GM21381 (cell line): ENCODE measurements around the gene SLC50A1.

Experiments
- ATAC-seq: cut with Tn5 transposase; IDR thresholded peaks from one replicate; pipeline ENCODE4 v1.9.1; 2021; ENCODE audit warnings: mild to moderate bottlenecking, moderate library complexity; ENCODE audit not compliant: unreplicated experiment

SLC50A1 gene, protein sequence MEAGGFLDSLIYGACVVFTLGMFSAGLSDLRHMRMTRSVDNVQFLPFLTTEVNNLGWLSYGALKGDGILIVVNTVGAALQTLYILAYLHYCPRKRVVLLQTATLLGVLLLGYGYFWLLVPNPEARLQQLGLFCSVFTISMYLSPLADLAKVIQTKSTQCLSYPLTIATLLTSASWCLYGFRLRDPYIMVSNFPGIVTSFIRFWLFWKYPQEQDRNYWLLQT

DNA sequence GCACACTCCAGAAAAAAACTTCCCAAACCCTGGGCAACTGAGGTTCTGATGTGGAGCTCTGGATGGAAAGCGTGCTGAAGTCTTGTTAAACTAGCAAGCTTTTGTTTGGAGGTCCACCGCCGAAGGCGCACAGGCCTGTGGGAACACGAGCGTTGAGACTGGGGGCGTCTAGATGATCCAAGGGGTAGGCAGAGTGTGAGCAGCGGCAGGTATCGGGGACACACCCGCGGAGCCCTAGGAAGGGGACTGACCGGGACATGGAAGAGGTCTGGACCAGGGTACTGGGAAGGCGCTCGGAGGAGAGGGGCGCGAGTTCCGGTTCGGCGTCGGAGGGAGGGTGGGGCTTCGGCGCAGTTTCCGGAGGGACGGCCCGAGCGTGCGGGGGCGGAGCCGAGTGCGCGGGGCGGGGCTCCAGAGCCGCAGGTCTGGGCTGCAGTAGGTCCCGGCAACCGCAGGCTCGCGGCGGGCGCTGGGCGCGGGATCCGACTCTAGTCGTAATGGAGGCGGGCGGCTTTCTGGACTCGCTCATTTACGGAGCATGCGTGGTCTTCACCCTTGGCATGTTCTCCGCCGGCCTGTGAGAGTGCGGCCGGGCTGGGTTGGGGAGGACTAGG, at the start of gene SLC50A1:
SLC50A1 (plus strand) TSS at position 438 of the 614 bp plus-strand sequence; CDS start at position 498, 60 bp downstream.
- peak; percentile 68 for ATAC-seq

DNA sequence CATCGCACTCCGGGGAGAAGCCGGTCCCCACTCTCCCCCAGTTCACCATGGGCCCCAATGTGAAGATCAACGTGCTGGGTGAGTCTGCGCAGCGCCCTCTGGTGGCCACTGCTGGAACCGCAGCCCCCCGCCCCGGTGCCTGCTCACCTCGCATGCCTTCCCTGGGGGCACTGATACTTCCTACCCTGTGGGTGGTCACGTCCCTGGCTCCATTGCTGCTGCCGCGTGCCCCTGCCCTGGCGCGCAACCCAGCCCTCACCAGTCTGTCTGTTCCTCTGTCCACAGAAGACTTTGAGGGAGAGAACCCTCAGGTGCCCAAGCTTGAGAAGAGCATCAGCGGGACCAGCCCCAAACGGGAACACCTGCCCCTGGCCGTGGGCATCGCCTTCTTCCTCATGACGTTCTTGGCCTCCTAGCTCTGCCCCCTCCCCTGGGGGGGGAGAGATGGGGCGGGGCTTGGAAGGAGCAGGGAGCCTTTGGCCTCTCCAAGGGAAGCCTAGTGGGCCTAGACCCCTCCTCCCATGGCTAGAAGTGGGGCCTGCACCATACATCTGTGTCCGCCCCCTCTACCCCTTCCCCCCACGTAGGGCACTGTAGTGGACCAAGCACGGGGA, 49.4 kb upstream of the SLC50A1 start:
- no peak for ATAC-seq

DNA sequence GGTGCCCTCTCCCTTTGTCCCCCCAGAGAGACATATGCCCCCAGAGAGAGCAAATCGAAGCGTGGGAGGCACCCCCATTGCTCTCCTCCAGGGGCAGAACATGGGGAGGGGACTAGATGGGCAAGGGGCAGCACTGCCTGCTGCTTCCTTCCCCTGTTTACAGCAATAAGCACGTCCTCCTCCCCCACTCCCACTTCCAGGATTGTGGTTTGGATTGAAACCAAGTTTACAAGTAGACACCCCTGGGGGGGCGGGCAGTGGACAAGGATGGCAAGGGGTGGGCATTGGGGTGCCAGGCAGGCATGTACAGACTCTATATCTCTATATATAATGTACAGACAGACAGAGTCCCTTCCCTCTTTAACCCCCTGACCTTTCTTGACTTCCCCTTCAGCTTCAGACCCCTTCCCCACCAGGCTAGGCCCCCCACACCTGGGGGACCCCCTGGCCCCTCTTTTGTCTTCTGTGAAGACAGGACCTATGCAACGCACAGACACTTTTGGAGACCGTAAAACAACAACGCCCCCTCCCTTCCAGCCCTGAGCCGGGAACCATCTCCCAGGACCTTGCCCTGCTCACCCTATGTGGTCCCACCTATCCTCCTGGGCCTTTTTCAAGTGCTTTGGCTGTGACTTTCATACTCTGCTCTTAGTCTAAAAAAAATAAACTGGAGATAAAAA, 48.7 kb upstream of the SLC50A1 start:
- no peak for ATAC-seq

DNA sequence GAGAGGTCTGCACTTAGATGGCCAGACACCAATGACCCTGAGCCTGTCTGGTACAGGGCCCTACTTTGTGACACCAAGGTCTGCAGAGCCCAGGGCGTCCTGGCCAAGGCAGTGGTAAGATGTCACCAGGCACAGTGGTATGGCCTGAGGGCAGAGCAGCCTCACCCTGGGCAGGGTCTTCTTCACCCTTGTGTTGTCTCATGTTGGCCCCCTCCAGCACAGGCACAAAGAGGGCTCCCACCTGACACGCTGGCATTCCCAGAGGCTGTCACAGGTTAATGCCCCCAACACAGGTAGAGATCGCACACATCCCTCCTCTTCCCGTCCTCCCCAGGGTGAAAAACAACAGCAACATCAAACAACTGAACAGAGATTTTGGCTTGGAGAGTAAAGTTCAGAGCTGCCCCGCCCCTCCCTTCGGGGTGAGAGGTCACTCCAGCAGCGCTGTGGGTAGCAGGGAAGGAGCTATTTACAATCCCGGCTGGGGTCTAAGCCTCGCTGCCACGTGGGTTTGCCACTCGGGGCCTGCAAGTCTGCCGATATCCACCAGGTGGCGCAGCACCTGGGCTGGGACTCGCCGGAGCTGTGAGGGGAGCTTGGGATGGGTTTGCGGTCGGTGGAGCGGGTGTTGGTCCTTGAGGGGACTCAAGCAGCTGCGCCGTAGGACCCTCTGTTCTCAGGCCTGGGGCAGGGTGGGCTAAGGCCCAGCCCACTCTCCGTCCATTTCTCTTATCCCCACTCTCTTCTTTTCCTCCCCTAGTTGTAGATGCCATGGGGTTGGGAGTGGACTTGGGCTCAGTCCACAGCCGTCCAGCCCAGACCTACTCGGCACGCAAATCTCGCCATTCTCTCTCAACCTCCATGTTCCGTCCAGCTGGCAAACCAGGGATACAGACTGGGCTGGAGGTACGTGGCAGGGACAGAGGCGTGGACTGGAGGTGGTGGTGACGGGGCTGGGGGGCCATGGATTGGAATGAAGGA, 44.3 kb upstream of the SLC50A1 start:
- ATAC-seq: no peak

DNA sequence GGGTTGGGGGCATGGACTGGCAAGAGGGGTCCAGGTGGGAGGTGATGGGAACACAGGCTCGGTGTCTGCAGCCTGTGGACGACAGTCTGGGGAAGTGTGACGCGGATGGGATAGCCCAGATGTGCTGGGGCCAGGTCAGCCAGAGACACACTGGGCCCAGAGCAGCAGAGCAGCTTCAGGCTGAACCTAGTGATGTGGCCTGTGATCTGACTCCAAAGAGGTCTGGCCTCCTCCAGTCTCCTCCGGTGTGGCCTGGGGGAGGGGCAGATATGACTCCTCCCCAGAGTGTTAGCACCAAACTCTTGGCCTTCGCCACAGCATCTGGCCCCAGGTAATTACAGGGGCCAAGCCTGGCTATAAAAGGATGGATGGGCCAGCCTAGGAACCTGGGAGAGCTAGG, 43.5 kb upstream of the SLC50A1 start:
- no peak for ATAC-seq

DNA sequence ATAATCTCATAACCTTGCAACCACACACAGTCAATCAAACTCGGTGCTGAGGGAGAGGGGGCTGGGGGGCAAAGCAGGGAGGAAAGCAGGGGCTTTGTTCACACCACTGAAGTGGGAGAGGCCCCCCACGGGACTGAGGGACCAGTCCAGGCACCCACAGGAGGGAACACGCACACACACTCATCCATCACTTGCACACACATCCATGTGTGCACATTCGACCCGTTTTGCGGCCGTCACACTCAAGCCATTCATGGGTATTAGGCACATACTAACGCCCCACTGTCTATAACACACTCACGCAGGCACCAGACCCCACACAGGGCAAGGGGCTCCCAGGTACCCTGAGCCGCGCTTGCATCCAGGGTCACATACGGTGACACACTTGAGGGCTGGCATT, 43.0 kb upstream of the SLC50A1 start:
- no peak for ATAC-seq

DNA sequence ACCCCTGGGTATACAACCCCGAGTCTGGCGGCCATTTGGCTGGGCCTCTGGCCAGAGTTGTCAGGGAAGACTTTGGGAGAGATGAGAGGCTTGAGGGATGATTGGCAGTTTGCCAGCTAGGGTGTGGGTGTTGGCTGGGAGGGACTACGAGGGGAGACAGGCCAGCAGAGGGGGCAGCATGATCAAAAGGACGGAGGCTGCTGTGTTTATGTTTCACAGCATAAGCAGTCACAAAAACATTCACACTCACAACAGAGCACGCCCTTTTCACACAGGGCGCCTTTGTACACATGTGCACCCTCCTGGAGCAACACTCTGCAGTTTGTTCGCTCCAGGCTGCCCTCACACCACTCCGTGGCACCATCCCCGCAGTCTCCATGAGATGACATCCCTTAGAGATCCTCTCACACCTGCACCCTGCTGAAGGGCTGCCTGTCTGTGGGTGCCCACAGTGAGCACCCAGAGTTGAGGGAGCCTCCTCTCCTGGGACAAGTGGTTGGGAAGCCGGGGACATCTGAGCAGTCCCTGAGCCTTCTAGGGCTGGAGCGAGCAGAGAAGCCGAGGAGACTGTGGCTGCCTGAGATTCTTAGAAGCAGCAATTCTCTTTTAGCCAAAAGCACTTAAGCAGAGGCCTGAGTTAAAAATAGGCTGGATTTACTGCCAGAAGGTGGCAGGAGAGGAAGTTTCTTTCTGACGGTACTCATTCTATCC, 41.6 kb upstream of the SLC50A1 start:
- no peak for ATAC-seq

DNA sequence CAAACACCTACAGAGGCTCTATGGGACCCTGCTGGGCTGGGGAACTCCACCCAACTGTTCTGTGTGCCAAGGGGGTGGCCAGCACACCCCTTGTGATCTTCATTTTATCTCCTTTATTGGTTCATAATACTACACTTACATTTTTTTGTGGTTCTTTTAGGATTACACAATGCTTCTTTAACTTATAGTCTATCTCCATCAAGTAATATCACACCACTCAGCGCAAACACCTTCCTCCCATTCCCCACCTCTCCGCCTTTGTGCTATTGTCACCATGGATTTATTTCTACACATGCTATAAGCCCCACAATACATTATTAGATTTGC, 41.1 kb upstream of the SLC50A1 start:
- no peak for ATAC-seq

DNA sequence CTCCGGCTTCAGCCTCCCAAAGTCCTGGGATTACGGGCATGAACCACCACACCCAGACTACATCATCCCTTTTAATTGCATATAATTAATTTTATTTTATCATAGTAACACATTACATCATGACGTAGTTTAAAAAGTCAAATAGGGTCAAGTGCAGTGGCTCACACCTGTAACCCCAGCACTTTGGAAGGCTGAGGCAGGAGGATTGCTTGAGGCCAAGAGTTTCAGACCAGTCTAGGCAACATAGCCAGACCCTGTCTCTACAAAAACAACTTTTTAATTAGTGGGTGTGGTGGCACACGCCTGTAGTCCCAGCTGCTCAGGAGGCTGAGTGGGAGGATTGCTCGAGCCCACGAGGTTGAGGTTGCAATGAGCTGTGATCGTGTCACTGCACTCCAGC, 36.3 kb upstream of the SLC50A1 start:
- no peak for ATAC-seq

DNA sequence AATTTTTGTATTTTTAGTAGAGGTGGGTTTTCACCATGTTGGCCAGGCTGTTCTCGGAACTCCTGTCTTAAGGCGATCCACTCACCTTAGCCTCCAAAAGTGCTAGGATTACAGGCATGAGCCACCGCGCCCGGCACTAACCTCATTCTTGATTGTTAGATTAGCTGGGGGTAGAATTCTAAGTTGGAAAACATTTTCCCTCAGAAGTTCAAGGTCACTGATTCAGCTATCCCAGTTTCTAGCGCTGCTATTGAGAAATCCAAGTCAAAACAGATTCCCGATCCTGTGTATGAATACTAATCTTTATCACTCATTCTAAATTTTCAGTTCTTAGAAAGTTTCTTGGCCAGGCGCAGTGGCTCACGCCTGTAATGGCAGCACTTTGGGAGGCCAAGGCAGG, 32.3 kb upstream of the SLC50A1 start:
- no peak for ATAC-seq

DNA sequence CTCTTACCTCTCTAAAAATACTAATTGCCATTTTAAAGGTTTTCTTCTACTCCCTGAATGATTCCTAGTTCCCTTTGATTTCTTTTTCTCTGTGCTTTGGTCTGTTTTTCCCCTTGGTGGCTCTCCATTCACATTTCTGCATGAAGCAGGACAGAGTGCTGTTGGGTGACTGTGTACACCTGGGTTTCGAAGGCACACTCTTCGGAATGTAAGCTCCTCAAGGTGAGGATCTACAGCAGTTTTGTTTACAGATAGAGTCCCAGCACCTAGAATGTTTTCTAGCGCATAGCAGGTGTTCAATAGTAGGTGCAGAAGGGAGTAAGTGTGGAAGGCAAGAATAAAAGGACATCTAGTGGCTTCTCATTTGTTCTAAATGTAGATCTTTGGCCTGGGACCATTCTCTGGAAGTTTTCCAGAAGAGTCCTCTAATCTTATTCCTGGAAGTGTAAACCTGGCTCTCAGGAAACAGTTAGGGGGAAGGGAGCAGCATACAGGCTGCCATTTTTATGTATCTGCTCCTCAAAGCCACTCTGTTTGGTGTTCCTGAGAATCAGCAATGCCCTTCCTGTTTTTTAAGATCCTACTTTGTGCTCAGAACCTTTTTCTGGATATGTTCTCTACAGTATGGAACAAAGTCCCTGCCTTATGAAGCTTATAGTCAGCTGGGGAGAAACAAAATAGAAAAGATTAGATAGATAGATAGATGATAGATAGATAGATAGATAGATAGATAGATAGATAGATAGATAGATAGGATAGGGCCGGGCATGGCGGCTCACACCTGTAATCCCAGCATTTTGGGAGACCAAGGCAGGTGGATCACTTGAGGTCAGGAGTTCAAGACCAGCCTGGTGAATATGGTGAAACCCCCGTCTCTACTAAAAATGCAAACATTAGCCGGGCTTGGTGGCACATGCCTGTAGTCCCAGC, 30.8 kb upstream of the SLC50A1 start:
- no peak for ATAC-seq

DNA sequence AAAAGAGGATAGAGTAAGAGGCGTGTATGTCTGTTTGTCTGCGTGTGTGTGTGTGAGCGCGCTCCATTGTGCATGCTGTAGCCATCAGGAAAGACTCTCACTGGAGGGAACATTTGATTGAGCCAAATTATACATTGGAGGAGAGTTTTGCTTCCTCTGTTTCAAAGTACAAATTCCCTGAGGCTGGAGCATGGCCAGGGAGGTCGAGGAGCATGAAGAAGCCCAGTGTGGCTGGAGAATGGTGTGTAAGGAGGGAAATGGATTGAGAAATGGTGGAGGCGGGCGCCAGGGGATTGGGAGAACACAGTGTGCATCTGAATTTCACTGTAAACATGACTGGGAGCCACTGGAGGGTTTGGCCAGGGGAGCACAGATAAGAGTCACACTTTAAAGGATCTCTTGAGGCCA, 30.0 kb upstream of the SLC50A1 start:
- no peak for ATAC-seq

DNA sequence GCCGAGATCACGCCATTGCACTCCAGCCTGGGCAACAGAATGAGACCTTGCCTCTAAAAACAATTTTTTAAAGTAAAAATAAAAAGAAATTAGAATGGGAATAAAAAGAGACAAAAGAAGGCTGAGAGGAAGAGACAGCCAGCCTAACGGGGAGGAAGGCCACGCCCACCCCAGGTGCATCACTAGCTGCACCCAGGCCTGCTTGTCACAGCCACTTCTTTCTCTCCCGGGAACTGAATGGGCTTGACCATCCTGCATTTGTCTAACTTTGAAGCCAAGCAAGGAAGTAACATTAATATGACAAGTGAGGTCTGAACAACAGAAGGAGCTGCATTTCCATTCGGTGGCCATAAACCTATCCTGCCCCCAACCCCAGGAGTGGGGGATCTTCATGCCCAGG, 28.8 kb upstream of the SLC50A1 start:
- ATAC-seq: no peak

DNA sequence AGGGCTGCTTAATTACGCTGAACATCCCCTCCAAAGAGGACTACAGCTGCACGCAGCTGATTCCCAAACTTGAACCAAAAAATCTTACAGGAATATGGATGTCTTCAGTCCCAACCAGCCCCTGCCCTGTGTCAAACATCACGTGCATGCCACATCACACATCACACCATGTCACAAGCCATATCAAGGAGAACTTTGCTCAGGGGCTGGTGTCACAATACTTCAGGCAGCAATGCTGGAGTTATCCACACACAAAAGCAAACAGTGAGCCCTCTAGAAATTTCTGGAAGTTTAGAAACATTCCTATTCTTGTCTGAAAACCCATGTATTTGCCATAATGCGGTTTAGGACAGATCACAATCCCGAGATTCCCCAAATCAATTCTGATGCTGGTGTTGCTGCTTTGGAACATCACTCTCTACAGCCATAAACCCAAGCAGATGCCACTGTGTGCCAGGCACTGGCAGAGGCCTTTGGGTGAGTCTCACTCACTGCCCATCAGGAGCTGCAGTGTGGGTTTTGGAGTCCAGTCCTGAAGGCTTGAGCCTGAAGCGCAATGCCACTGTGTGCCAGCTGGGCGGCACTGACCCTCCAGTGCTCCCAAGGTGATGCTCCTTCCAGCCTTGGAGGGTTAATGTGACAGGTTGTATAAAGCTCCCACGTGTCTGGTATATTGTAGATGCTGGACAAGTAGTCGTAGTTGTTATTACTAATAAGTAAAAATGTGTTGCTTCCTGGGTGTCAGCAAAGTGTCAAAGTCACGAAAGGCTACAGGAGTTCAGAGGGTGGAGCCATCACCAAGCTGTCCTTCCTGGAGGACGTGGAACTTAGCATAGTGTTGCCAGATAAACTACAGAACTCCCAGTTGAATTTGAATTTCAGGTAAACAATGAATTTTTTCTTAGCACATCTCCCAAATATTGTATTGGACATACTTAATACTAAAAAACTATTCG, 28.1 kb upstream of the SLC50A1 start:
- no peak for ATAC-seq

DNA sequence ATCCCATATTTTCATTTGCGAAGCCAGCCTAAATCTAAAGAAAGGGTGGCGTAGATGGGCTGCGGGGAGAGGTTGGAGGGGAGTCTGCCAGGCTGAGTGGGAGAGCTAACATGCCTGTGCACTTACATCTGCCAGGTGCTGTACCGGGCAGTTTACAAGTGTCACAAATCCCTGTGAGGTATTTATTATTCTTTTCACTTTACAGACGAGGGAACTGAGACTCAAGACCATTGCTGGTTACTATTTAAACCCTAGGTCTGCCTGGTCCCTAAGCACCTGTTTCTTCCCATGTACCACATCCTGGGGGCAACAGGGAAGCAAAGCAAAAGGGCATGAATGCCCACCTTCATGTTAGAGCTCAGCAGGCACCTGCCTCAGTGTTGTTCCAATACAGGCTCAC, 27.4 kb upstream of the SLC50A1 start:
- ATAC-seq: no peak

DNA sequence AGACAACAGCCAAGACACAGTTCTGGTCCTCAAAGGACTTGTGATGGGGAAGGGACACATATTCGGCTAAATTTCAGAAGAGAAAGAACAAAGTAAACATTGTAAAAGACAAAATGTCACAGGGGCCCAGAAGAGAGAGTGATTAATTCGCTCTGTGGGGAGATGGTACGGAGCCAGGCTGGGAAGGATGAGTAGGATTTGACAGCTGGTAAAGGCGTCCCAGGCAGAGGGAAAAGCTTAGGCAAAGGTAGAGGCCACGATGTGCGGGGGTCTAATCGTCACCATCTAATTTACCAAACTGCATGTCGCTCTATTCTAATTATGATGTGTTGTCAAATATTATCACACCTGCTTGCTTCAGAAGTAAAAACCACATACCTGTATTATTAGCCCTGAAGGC, 25.3 kb upstream of the SLC50A1 start:
- no peak for ATAC-seq

DNA sequence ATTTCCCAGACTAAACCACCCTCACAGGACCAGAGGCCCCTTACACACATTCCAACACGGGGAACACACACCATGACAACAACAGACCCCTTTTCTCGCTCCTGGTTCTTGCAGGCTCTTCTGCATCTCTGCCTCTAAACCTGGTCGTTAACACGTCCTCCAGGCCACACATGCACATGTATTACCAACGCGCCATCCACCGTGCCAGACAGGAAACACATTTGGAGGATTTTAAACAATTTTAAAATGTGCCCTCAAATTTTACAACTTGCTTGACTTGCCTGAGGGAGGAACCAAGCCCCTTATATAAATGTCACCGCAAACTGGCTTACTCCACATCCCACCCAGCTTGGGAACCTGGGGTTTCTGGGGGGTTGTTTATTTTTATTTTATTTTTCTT, 24.8 kb upstream of the SLC50A1 start:
- no peak for ATAC-seq

DNA sequence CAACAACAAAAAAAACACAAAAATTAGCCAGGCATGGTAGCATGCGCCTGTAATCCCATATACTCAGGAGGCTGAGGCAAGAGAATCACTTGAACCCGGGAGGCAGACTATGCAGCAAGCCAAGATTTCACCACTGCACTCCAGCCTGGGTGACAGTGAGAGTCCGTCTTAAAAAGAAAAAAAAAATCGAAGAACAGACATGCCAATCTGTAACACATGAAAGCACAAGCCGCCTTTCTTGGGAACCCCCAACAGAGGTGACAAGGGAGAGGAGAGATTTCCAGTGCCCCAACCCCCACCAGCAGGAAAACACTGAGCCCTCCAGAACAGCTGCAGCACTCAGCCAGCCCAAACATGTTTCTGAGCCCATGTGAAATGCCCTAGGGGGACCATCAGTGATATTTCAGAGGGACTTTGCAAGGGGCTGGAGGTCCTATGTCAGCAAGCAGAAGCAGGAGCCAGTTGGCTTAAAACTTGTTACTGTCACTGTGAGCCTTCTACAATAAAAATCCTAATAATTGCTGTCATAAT, 22.1 kb upstream of the SLC50A1 start:
- ATAC-seq: no peak
